Measurements from ENCODE around the gene WDFY4. TPM values are rescaled to one million over a fixed set of nuclear protein-coding genes. Genes with fewer than 3 reads are reported as not detected.

Gene WDFY4
- total RNA-seq, 1 donor from 2014 or later = 0.03 TPM

- DNase-seq (ENCODE audit: low read depth) = no peak
These were observed 250.9 kb downstream of the WDFY4 start for GRCh38 chr10:48935577-48935976.

GRCh38 chr10:48937796-48938195 is 253.1 kb downstream of the WDFY4 start:
- no peak for DNase-seq (ENCODE audit: low read depth)

GRCh38 chr10:48938281-48938680 is 253.6 kb downstream of the WDFY4 start:
- DNase-seq (ENCODE audit: low read depth) = no peak

- no peak for DNase-seq (ENCODE audit: low read depth)
These were observed 254.4 kb downstream of the WDFY4 start for GRCh38 chr10:48938990-48939536.

- DNase-seq (ENCODE audit: low read depth) = no peak
These were observed 255.2 kb downstream of the WDFY4 start, which contains the start of gene LRRC18 for GRCh38 chr10:48939790-48940325. LRRC18 (minus strand) TSS chr10:48939840; CDS start chr10:48914155, 25,685 bp downstream.

- DNase-seq (ENCODE audit: low read depth) = no peak
These were observed 255.7 kb downstream of the WDFY4 start for GRCh38 chr10:48940372-48940771.

- no peak for DNase-seq (ENCODE audit: low read depth)
These were observed 256.3 kb downstream of the WDFY4 start for GRCh38 chr10:48940958-48941357.

GRCh38 chr10:48941427-48942075 is 256.9 kb downstream of the WDFY4 start:
- no peak for DNase-seq (ENCODE audit: low read depth)

GRCh38 chr10:48943096-48943495 is 258.4 kb downstream of the WDFY4 start:
- no peak for DNase-seq (ENCODE audit: low read depth)

- DNase-seq (ENCODE audit: low read depth) = no peak
These were observed 259.5 kb downstream of the WDFY4 start for GRCh38 chr10:48944171-48944570.

GRCh38 chr10:48945441-48946130 is 260.9 kb downstream of the WDFY4 start:
- no peak for DNase-seq (ENCODE audit: low read depth)

GRCh38 chr10:48946332-48946731 is 261.7 kb downstream of the WDFY4 start:
- no peak for DNase-seq (ENCODE audit: low read depth)

GRCh38 chr10:48946891-48947500 is 262.3 kb downstream of the WDFY4 start:
- DNase-seq (ENCODE audit: low read depth) = no peak

GRCh38 chr10:48947690-48948469 is 263.2 kb downstream of the WDFY4 start:
- no peak for DNase-seq (ENCODE audit: low read depth)

GRCh38 chr10:48948470-48949037 is 263.9 kb downstream of the WDFY4 start:
- DNase-seq (ENCODE audit: low read depth) = no peak

GRCh38 chr10:48951707-48952106 is 267.0 kb downstream of the WDFY4 start:
- DNase-seq (ENCODE audit: low read depth) = peak; percentile 5

GRCh38 chr10:48957361-48958151 is 272.9 kb downstream of the WDFY4 start:
- no peak for DNase-seq (ENCODE audit: low read depth)

- no peak for DNase-seq (ENCODE audit: low read depth)
These were observed 274.0 kb downstream of the WDFY4 start for GRCh38 chr10:48958598-48959190.

- DNase-seq (ENCODE audit: low read depth) = no peak
These were observed 279.4 kb downstream of the WDFY4 start for GRCh38 chr10:48964038-48964437.
